SK-N-SH (cell line): Measurements from ENCODE around the gene UBL4B. TPM values are rescaled to one million over a fixed set of nuclear protein-coding genes. Genes with fewer than 3 reads are reported as not detected.
A peak's percentile ranks its signal among the peaks of the same experiment; 100 is the strongest.

Experiments used
- CTCF ChIA-PET: fragments of 300-600, 350-600 bp; formaldehyde crosslinking; extraction: SDS; loops from one replicate; lab custom pipeline; 2021; lab: Yijun Ruan, JAX
- POLR2A ChIA-PET: fragments of 350-600 bp; sonication (Branson Sonifier 250); formaldehyde crosslinking; extraction: SDS; loops from one replicate; lab custom pipeline; 2020; ENCODE audit warnings: antibody characterized with exemption, inconsistent platforms; lab: Yijun Ruan, JAX
- DNase-seq: peaks from one replicate; pipeline ENCODE4 v3.0.0; 2012
- H2AFZ ChIP-seq: fragments of 200-600 bp; sonication (generic); 2 replicates; pipeline ENCODE4 v1.8.1; 2016; ENCODE audit warnings: antibody characterized with exemption, mild to moderate bottlenecking, low read depth
- H3F3A ChIP-seq: fragments of 200-600 bp; sonication (generic); replicated peaks from 2 replicates; pipeline ENCODE3; 2016; ENCODE audit warnings: antibody characterized with exemption, mild to moderate bottlenecking; ENCODE audit not compliant: insufficient read depth
- H3K27ac ChIP-seq, 2 experiments: fragments of 200-500 bp in 1 of 2; fragments of 200-600 bp in 1 of 2; sonication (Bioruptor generic) in 1 of 2; sonication (generic), shearing (Covaris generic) in 1 of 2; 2 replicates each; pipeline versions ENCODE4 v1.5.1 to v1.6.1; 2014 to 2016; ENCODE audit warnings: low read depth in 2 of 2, inconsistent platforms in 1 of 2, low read length in 1 of 2, mild to moderate bottlenecking in 1 of 2, mixed read lengths in 1 of 2
- H3K27me3 ChIP-seq: fragments of 200-600 bp; sonication (generic), shearing (Covaris generic); 2 replicates; pipeline ENCODE4 v1.6.1; 2016; ENCODE audit warnings: mixed run types; ENCODE audit not compliant: insufficient read depth
- H3K36me3 ChIP-seq, 2 experiments: fragments of 200-500 bp in 1 of 2; fragments of 200-600 bp in 1 of 2; sonication (Bioruptor generic) in 1 of 2; sonication (generic) in 1 of 2; replicated peaks in 1 of 2; 2 replicates each; pipeline versions ENCODE3 to v1.5.1; 2014 to 2016; ENCODE audit warnings: low read length in 1 of 2, mild to moderate bottlenecking in 1 of 2; ENCODE audit not compliant: insufficient read depth in 2 of 2, control insufficient read depth in 1 of 2
- H3K4me1 ChIP-seq, 2 experiments: fragments of 200-500 bp in 1 of 2; fragments of 200-600 bp in 1 of 2; sonication (Bioruptor generic) in 1 of 2; sonication (generic), shearing (Covaris generic) in 1 of 2; 2 replicates each; pipeline versions ENCODE4 v1.5.1 to v1.6.1; 2014 to 2016; ENCODE audit warnings: low read depth in 1 of 2, low read length in 1 of 2, mixed run types in 1 of 2; ENCODE audit not compliant: insufficient read depth in 2 of 2, control insufficient read depth in 1 of 2
- H3K4me2 ChIP-seq: fragments of 200-600 bp; sonication (generic), shearing (Covaris generic); 2 replicates; pipeline ENCODE4 v1.6.1; 2017; ENCODE audit warnings: mixed run types
- H3K4me3 ChIP-seq, 2 experiments: fragments of 200-500 bp in 1 of 2; fragments of 200-600 bp in 1 of 2; sonication (Bioruptor generic) in 1 of 2; sonication (generic), shearing (Covaris generic) in 1 of 2; 2 replicates each; pipeline versions ENCODE4 v1.5.1 to v1.8.1; 2014 to 2016; ENCODE audit warnings: low read depth in 2 of 2, inconsistent platforms in 1 of 2, low read length in 1 of 2, mild to moderate bottlenecking in 1 of 2, mixed read lengths in 1 of 2, moderate library complexity in 1 of 2
- H3K79me2 ChIP-seq: fragments of 200-600 bp; sonication (generic); 2 replicates; pipeline ENCODE4 v1.8.1; 2017; ENCODE audit warnings: mild to moderate bottlenecking; ENCODE audit not compliant: insufficient read depth
- H3K9ac ChIP-seq: fragments of 200-600 bp; sonication (generic); 2 replicates; pipeline ENCODE4 v1.6.1; 2017; ENCODE audit warnings: mixed run types
- H3K9me2 ChIP-seq: fragments of 200-600 bp; sonication (generic); 2 replicates; pipeline ENCODE4 v1.6.1; 2017; ENCODE audit warnings: mixed run types
- H3K9me3 ChIP-seq: fragments of 200-600 bp; sonication (generic); 2 replicates; pipeline ENCODE4 v1.6.1; 2017; ENCODE audit warnings: mixed run types, mild to moderate bottlenecking, moderate library complexity
- H4K20me1 ChIP-seq: fragments of 200-600 bp; sonication (generic); 2 replicates; pipeline ENCODE4 v1.6.1; 2017; ENCODE audit warnings: mild to moderate bottlenecking, mixed run types; ENCODE audit not compliant: insufficient read depth
- CHD2 ChIP-seq: fragments of 150-350 bp; IDR thresholded peaks from 2 replicates; pipeline ENCODE4 v1.6.1; 2018; ENCODE audit warnings: low read length; ENCODE audit not compliant: partially characterized antibody
- FOSL2 ChIP-seq: IDR thresholded peaks from 2 replicates; pipeline ENCODE4 v1.4.0; 2012; ENCODE audit warnings: low read depth, mild to moderate bottlenecking, moderate library complexity, borderline replicate concordance
- FOXM1 ChIP-seq: IDR thresholded peaks from 2 replicates; pipeline ENCODE4 v1.4.0; 2012; ENCODE audit warnings: low read depth, mild to moderate bottlenecking
- JUND ChIP-seq: IDR thresholded peaks from 2 replicates; pipeline ENCODE4 v1.4.0; 2012
- MXI1 ChIP-seq: IDR thresholded peaks from 2 replicates; pipeline ENCODE4 v1.6.1; 2012; ENCODE audit warnings: mild to moderate bottlenecking, low read depth, low read length, improper control_type of control experiment
- PBX3 ChIP-seq: IDR thresholded peaks from 2 replicates; pipeline ENCODE4; 2012
- POLR2AphosphoS5 ChIP-seq: IDR thresholded peaks from 2 replicates; pipeline ENCODE4 v1.6.1; 2012; ENCODE audit warnings: low read depth, low read length
- RCOR1 ChIP-seq: fragments of 150-350 bp; IDR thresholded peaks from 2 replicates; pipeline ENCODE4 v1.6.1; 2017; ENCODE audit warnings: antibody characterized with exemption, low read length
- REST ChIP-seq: IDR thresholded peaks from 2 replicates; pipeline ENCODE4 v1.6.1; 2012; ENCODE audit warnings: mild to moderate bottlenecking, low read depth, low read length, moderate library complexity
- RFX5 ChIP-seq: IDR thresholded peaks from 2 replicates; pipeline ENCODE4 v1.6.1; 2012; ENCODE audit warnings: mild to moderate bottlenecking, improper control_type of control experiment, low read length
- SIN3A ChIP-seq: IDR thresholded peaks from 2 replicates; pipeline ENCODE4 v1.6.1; 2012; ENCODE audit warnings: low read depth, mild to moderate bottlenecking, low read length, moderate library complexity, borderline replicate concordance
- TAF1 ChIP-seq: IDR thresholded peaks from 2 replicates; pipeline ENCODE4 v1.6.1; 2012; ENCODE audit warnings: low read depth, mild to moderate bottlenecking, low read length, moderate library complexity, borderline replicate concordance
- WGBS: methylation state at CpG from one replicate; pipeline ENCODE4 v1.1.6; 2017; ENCODE audit warnings: low lambda C conversion rate; 5-methylcytosine and 5-hydroxymethylcytosine counted together
- polyA plus RNA-seq, 3 experiments: library from polyadenylated mRNA; depleted of rRNA; stranded (reverse); fragments of >200 nt; gene quantifications; 2 replicates each; pipeline ENCODE4 v1.2.3, GENCODE V29; 2012
- TF ChIP-seq, protein P1 (sequence below): fragments of 150-350 bp; IDR thresholded peaks from 2 replicates; pipeline ENCODE4 v1.6.1; 2016; ENCODE audit warnings: mild to moderate bottlenecking, low read depth, low read length
- TF ChIP-seq, protein P2 (sequence below): fragments of 200-600 bp; sonication (generic); IDR thresholded peaks from 2 replicates; pipeline ENCODE4 v1.6.1; 2017; ENCODE audit warnings: antibody characterized with exemption, mild to moderate bottlenecking, moderate library complexity

Gene UBL4B
- polyA plus RNA-seq, 1 of the 3 experiments (the other 2 are of a cell fraction), result not detected

GRCh38 chr1:110152133-110152785 lies 40.0 kb downstream of the UBL4B start:
- WGBS, result 61% methylated on average over 8 of the region's 8 CpGs
- TF ChIP-seq, protein P1, sequence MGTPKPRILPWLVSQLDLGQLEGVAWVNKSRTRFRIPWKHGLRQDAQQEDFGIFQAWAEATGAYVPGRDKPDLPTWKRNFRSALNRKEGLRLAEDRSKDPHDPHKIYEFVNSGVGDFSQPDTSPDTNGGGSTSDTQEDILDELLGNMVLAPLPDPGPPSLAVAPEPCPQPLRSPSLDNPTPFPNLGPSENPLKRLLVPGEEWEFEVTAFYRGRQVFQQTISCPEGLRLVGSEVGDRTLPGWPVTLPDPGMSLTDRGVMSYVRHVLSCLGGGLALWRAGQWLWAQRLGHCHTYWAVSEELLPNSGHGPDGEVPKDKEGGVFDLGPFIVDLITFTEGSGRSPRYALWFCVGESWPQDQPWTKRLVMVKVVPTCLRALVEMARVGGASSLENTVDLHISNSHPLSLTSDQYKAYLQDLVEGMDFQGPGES, result no peak
- TF ChIP-seq, protein P2, sequence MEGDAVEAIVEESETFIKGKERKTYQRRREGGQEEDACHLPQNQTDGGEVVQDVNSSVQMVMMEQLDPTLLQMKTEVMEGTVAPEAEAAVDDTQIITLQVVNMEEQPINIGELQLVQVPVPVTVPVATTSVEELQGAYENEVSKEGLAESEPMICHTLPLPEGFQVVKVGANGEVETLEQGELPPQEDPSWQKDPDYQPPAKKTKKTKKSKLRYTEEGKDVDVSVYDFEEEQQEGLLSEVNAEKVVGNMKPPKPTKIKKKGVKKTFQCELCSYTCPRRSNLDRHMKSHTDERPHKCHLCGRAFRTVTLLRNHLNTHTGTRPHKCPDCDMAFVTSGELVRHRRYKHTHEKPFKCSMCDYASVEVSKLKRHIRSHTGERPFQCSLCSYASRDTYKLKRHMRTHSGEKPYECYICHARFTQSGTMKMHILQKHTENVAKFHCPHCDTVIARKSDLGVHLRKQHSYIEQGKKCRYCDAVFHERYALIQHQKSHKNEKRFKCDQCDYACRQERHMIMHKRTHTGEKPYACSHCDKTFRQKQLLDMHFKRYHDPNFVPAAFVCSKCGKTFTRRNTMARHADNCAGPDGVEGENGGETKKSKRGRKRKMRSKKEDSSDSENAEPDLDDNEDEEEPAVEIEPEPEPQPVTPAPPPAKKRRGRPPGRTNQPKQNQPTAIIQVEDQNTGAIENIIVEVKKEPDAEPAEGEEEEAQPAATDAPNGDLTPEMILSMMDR, result no peak
- TF ChIP-seq POLR2AphosphoS5 (no peak), SIN3A (no peak), RFX5 (no peak), PBX3 (no peak), FOSL2 (peak; percentile 59), JUND (peak; percentile 15; the same call in 1 of the 2 replicates), REST (no peak), CHD2 (no peak), FOXM1 (no peak), TAF1 (no peak), MXI1 (no peak), RCOR1 (no peak)

More at GRCh38 chr1:110152133-110152785, 40.0 kb downstream of the UBL4B start:
- Histone ChIP-seq H3K4me1 (peaks cover 0 to 9% of the 10 kb centered on the region in 2 experiments; a peak in 1 of 4 replicates), H3K4me3 (no peak overlapping the region), H2AFZ (no peak overlapping the region), H3K79me2 (no peaks in the 10 kb centered on the region), H4K20me1 (no peaks in the 10 kb centered on the region), H3K9ac (no peak overlapping the region), H3K9me3 (no peaks in the 10 kb centered on the region), H3K9me2 (no peaks in the 10 kb centered on the region), H3K4me2 (no peak overlapping the region), H3K27me3 (peaks cover 7% of the 10 kb centered on the region; the same call in 1 of the 2 replicates), H3F3A (peaks cover 5% of the 10 kb centered on the region), H3K36me3 (no peaks in the 10 kb centered on the region), H3K27ac (no peak overlapping the region)
- ChIA-PET POLR2A (no interaction called here), CTCF (interaction anchor here (0.9 to 7.3 kb wide), 7 partner anchors 12 to 185 kb away, joined by 3 to 76 read pairs (median 7); no protein-coding TSS in a partner anchor)
- no peak for DNase-seq
